HG03135 (cell line): ENCODE results near the gene ZNF664.

Experiments used
- ATAC-seq: cut with Tn5 transposase; IDR thresholded peaks from one replicate; pipeline ENCODE4 v1.9.1; 2021; ENCODE audit warnings: mild to moderate bottlenecking, moderate library complexity; ENCODE audit not compliant: unreplicated experiment

The ZNF664 gene

DNA sequence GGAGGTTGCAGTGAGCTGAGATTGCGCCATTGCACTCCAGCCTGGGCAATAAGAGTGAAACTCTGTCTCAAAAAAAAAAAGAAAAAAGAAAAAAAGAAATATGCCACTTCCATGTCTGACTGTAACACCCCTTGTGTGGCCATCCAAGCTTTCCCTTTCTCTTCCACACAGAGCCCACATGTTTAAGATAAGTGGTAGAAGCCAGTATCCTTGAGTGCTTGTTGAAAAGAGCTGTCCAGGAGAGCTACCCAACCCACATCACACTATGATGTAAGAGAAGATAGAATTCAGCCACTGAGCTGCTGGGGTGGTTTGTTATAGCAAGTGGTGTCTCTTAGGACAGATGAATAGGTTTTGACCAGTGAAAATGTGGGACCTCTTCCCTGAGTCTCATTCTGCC is 82.1 kb downstream of the ZNF664 start:
- no peak for ATAC-seq

DNA sequence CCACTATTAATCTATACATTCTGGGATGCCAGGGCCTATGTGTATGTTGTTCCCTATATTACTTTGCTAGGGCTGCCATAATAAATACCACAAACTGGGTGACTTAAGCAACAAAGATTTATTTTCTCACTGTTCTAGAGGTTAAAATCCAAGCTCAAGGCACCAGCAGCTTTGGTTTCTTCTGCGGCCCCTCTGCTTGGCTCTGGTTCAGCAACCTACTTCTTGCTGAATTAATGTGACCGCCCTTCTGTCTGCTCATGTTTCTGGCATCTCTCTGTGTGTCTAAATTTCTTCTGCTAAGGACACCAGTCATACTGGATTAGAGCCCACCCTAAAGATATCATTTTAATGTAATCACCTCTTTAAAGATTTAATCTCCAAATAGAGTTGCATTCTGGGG is 84.7 kb downstream of the ZNF664 start:
- ATAC-seq: no peak

DNA sequence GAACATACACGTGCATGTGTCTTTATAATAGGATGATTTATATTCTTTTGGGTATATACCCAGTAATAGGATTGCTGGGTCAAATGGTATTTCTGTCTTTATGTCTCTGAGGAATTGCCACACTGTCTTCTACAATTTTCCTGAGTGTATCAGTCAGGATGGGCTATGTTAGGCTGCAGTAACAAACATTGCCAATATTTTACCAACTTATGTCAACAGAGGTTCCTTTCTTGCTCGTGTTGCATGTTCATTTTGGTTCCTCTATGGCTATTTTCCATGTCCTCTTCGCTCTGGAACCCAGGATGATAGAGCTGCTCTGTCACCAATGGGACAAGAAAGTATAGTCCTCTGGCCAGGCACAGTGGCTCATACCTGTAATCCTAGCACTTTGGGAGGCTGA is 86.7 kb downstream of the ZNF664 start:
- ATAC-seq: no peak
